B cell (primary cell): ENCODE measurements around the gene CHD2. TPM values are rescaled to one million over a fixed set of nuclear protein-coding genes. Genes with fewer than 3 reads are reported as not detected.
"Not testable (repeated sequence)": the region's sequence is repeated elsewhere in the genome, so short reads cannot be mapped to it uniquely, and the experiment has no call there.

Experiments used
- ATAC-seq: fragments of 200-7000 bp; cut with Tn5 transposase; one replicate; pipeline ENCODE4 v1.10.0; 2021; ENCODE audit warnings: low read depth, mild to moderate bottlenecking, moderate number of reproducible peaks, moderate library complexity
- CTCF ChIA-PET: fragments of 350-600 bp; sonication (Branson Sonifier 250); formaldehyde crosslinking; loops from one replicate; lab custom pipeline; 2021; ENCODE audit warnings: antibody characterized with exemption, inconsistent platforms; lab: Charles Lee
- POLR2A ChIA-PET: fragments of 350-600 bp; sonication (Branson Sonifier 250); formaldehyde crosslinking; loops from one replicate; lab custom pipeline; 2021; ENCODE audit warnings: antibody characterized with exemption; lab: Charles Lee
- DNase-seq: peaks from one replicate; pipeline ENCODE4 v3.0.0; 2013
- H2AFZ ChIP-seq: 2 replicates; pipeline ENCODE4 v1.6.1; 2012; ENCODE audit warnings: mild to moderate bottlenecking, low read depth, low read length; ENCODE audit not compliant: insufficient read depth, poor library complexity, severe bottlenecking
- H3K27ac ChIP-seq, 2 donors: 1 replicate in 1 of 2; 2 replicates in 1 of 2; pipeline ENCODE4 v1.5.1; 2012 to 2013; ENCODE audit warnings: low read length in 2 of 2, mild to moderate bottlenecking in 2 of 2, moderate library complexity in 1 of 2
- H3K27me3 ChIP-seq, 4 experiments: fragments of 200-600 bp in 1 of 4; sonication (generic) in 1 of 4; replicated peaks in 1 of 4; 1 replicate in 2 of 4; 2 replicates in 2 of 4; pipeline versions ENCODE4 v1.6.1 to v1.7.0; 2013 to 2016; ENCODE audit warnings: low read length in 3 of 4, mild to moderate bottlenecking in 2 of 4, mixed read lengths in 1 of 4, moderate library complexity in 1 of 4; ENCODE audit not compliant: insufficient read depth in 4 of 4, control insufficient read depth in 3 of 4; ENCODE audit errors: control extremely low read depth in 1 of 4
- H3K36me3 ChIP-seq, 2 experiments: replicated peaks in 1 of 2; 1 replicate in 1 of 2; 2 replicates in 1 of 2; pipeline versions ENCODE4 v1.6.1 to v1.7.1; 2013; ENCODE audit warnings: low read length in 1 of 2; ENCODE audit not compliant: insufficient read depth in 2 of 2, control insufficient read depth in 1 of 2; ENCODE audit errors: control extremely low read depth in 1 of 2, extremely low read depth in 1 of 2
- H3K4me1 ChIP-seq, 2 donors: fragments of 200-600 bp in 1 of 2; sonication (generic) in 1 of 2; 1 replicate in 1 of 2; 2 replicates in 1 of 2; pipeline versions ENCODE4 v1.5.1 to v1.6.1; 2013 to 2017; ENCODE audit warnings: low read length in 2 of 2; ENCODE audit not compliant: control insufficient read depth in 2 of 2, insufficient read depth in 2 of 2
- H3K4me2 ChIP-seq: replicated peaks from 2 replicates; pipeline ENCODE3; 2012; ENCODE audit warnings: mild to moderate bottlenecking, low read depth, low read length; ENCODE audit not compliant: poor library complexity, severe bottlenecking
- H3K4me3 ChIP-seq, 5 experiments: fragments of 200-600 bp in 1 of 5; sonication (generic) in 1 of 5; 1 replicate in 3 of 5; 2 replicates in 2 of 5; pipeline versions ENCODE4 v1.5.1 to v1.7.0; 2011 to 2016; ENCODE audit warnings: low read length in 4 of 5, mild to moderate bottlenecking in 4 of 5, low read depth in 2 of 5, control low read depth in 1 of 5, moderate library complexity in 1 of 5; ENCODE audit not compliant: insufficient read depth in 1 of 5; ENCODE audit errors: control extremely low read depth in 1 of 5, extremely low read depth in 1 of 5
- H3K79me2 ChIP-seq: fragments of 200-600 bp; sonication (generic); one replicate; pipeline ENCODE4 v1.6.0; 2016; ENCODE audit warnings: low read length; ENCODE audit not compliant: control insufficient read depth, insufficient read depth
- H3K9ac ChIP-seq: fragments of 200-600 bp; sonication (generic); 2 replicates; pipeline ENCODE4 v1.6.1; 2017; ENCODE audit warnings: mild to moderate bottlenecking, low read length, moderate library complexity
- H3K9me3 ChIP-seq, 3 donors: one replicate each; pipeline versions ENCODE4 v1.6.1 to v1.7.1; 2013; ENCODE audit warnings: low read length in 2 of 3; ENCODE audit not compliant: control insufficient read depth in 2 of 3, insufficient read depth in 1 of 3; ENCODE audit errors: control extremely low read depth in 1 of 3
- H4K20me1 ChIP-seq: 2 replicates; pipeline ENCODE4 v1.6.0; 2012; ENCODE audit warnings: mild to moderate bottlenecking, low read length; ENCODE audit not compliant: insufficient read depth, control insufficient read depth, poor library complexity, severe bottlenecking
- H3K27ac Mint-ChIP-seq: one replicate; pipeline ENCODE4 v1.8.0; 2021; ENCODE audit warnings: mixed read lengths
- H3K27me3 Mint-ChIP-seq: one replicate; pipeline ENCODE4 v1.8.0; 2021; ENCODE audit warnings: mixed read lengths
- H3K4me1 Mint-ChIP-seq: one replicate; pipeline ENCODE4 v1.8.0; 2021; ENCODE audit warnings: mixed read lengths
- H3K4me3 Mint-ChIP-seq: one replicate; pipeline ENCODE4 v1.8.0; 2021; ENCODE audit warnings: mixed read lengths
- H3K9me3 Mint-ChIP-seq: one replicate; pipeline ENCODE4 v1.8.0; 2022; ENCODE audit warnings: mixed read lengths; ENCODE audit not compliant: insufficient read depth
- EZH2 ChIP-seq: IDR thresholded peaks from 2 replicates; pipeline ENCODE4 v1.6.1; 2012; ENCODE audit warnings: borderline replicate concordance, low read depth, mild to moderate bottlenecking, moderate library complexity, low read length; ENCODE audit not compliant: insufficient read depth, poor library complexity, severe bottlenecking
- WGBS: methylation state at CpG from one replicate; pipeline ENCODE4 v1.1.5; 2013; ENCODE audit warnings: missing lambda C conversion rate; ENCODE audit not compliant: insufficient coverage; 5-methylcytosine and 5-hydroxymethylcytosine counted together
- intact Hi-C: fragments of 100-400 bp; cut with micrococcal nuclease; formaldehyde crosslinking; loops from one replicate; pipeline ENCODE4 v1.10.0; 2022
- polyA plus RNA-seq: library from polyadenylated mRNA; depleted of rRNA; stranded (reverse); fragments of >200 nt; gene quantifications from 2 replicates; pipeline ENCODE4 v1.2.3, GENCODE V29; 2012
- total RNA-seq, 2 donors: library from RNA; stranded (reverse); fragments of 120-200 nt in 1 of 2; gene quantifications; 1 replicate in 1 of 2; 2 replicates in 1 of 2; pipeline versions ENCODE4 v1.2.3 to v1.2.4, GENCODE V29; 2013 to 2022
- TF ChIP-seq, protein P1 (sequence below): fragments of 200-600 bp; IDR thresholded peaks from one replicate; pipeline ENCODE4 v1.8.0; 2022; ENCODE audit warnings: antibody characterized with exemption, mild to moderate bottlenecking

CHD2 gene
- total and polyA plus RNA-seq, 2 donors (not counting 1 experiment from before 2014, with no cell fraction given): 86.9 to 353 TPM

- H3K4me2 ChIP-seq, POLR2A ChIA-PET, H3K79me2 ChIP-seq, ATAC-seq, H3K9ac ChIP-seq, H3K9me3 ChIP-seq, H3K4me1 ChIP-seq, intact Hi-C loops, CTCF ChIA-PET, H3K27ac Mint-ChIP-seq, H3K27me3 ChIP-seq, H3K36me3 ChIP-seq, DNase-seq, H3K9me3 Mint-ChIP-seq, H4K20me1 ChIP-seq, H3K27ac ChIP-seq, H3K4me1 Mint-ChIP-seq, H2AFZ ChIP-seq, H3K4me3 Mint-ChIP-seq, H3K4me3 ChIP-seq: not testable (repeated sequence)
- H3K27me3 Mint-ChIP-seq: peaks cover 10% of the 10 kb centered on the region
- 94% methylated on average over 7 of the region's 13 CpGs for WGBS
Measured at GRCh38 chr15:93062628-93063261, 162.6 kb downstream of the CHD2 start.

DNA sequence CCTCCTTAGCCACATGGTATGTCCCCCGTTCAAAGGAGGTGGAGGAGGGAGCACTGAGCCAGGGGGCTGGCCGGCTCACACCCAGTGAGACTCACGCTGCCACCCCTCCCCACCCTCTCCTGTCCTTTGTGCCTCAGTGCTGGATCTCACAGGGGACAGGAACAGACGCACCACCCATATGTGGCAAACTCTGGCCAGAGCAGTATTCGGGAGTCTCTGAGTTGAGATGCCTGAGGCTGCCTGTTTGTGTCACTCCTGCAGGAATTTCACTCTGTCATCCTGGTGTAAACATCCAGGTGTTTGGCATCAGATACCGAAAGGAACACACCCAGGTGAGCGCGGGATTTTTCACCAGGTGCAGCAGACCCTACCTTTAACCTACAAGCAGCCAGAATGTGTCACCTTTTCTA is 163.1 kb downstream of the CHD2 start:
- ChIA-PET POLR2A (no interaction called here), CTCF (no interaction called here)
- peaks cover 0 to 7% (median 0%) of the 10 kb centered on the region in 4 experiments for H3K27me3 ChIP-seq
- no peak overlapping the region for H3K27ac Mint-ChIP-seq
- no peak overlapping the region for H3K4me3 ChIP-seq
- H3K36me3 ChIP-seq: no peaks in the 10 kb centered on the region
- no peaks in the 10 kb centered on the region for H3K4me1 Mint-ChIP-seq
- no peak overlapping the region for H3K4me2 ChIP-seq
- H4K20me1 ChIP-seq: no peaks in the 10 kb centered on the region
- ATAC-seq: no peak
- intact Hi-C loops: no loop called here
- DNase-seq: no peak
- no peaks in the 10 kb centered on the region for H3K4me1 ChIP-seq
- H3K9me3 Mint-ChIP-seq: no peaks in the 10 kb centered on the region
- H3K27me3 Mint-ChIP-seq: peaks cover 8% of the 10 kb centered on the region
- no peak overlapping the region for H2AFZ ChIP-seq
- no peaks in the 10 kb centered on the region for H3K79me2 ChIP-seq
- H3K9ac ChIP-seq: no peak overlapping the region
- H3K9me3 ChIP-seq: peaks cover 0 to 5% (median 0%) of the 10 kb centered on the region in 3 donors
- TF ChIP-seq, protein P1, sequence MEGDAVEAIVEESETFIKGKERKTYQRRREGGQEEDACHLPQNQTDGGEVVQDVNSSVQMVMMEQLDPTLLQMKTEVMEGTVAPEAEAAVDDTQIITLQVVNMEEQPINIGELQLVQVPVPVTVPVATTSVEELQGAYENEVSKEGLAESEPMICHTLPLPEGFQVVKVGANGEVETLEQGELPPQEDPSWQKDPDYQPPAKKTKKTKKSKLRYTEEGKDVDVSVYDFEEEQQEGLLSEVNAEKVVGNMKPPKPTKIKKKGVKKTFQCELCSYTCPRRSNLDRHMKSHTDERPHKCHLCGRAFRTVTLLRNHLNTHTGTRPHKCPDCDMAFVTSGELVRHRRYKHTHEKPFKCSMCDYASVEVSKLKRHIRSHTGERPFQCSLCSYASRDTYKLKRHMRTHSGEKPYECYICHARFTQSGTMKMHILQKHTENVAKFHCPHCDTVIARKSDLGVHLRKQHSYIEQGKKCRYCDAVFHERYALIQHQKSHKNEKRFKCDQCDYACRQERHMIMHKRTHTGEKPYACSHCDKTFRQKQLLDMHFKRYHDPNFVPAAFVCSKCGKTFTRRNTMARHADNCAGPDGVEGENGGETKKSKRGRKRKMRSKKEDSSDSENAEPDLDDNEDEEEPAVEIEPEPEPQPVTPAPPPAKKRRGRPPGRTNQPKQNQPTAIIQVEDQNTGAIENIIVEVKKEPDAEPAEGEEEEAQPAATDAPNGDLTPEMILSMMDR: no peak
- no peak for TF ChIP-seq EZH2
- no peak overlapping the region for H3K4me3 Mint-ChIP-seq
- 98% methylated on average over 5 of the region's 8 CpGs for WGBS
- H3K27ac ChIP-seq: no peak overlapping the region
